Esophagus muscularis mucosa (tissue), 4 donors: ENCODE measurements around the gene DES. TPM values are rescaled to one million over a fixed set of nuclear protein-coding genes. Genes with fewer than 3 reads are reported as not detected.

Experiments
- DNase-seq: peaks from one replicate; pipeline ENCODE4 v3.0.0-alpha.2; 2017; ENCODE audit errors: extremely low spot score
- H3K27ac ChIP-seq, 4 donors: fragments of 200-600 bp; sonication (generic); replicated peaks in 1 of 4; 1 replicate in 3 of 4; 2 replicates in 1 of 4; pipeline ENCODE4 v1.5.1; 2016 to 2019; ENCODE audit warnings: mild to moderate bottlenecking in 1 of 4
- H3K27me3 ChIP-seq, 4 donors: fragments of 200-600 bp; sonication (generic); one replicate each; pipeline versions ENCODE4 v1.5.1 to v1.6.0; 2016 to 2019
- H3K36me3 ChIP-seq, 4 donors: fragments of 200-600 bp; sonication (generic); one replicate each; pipeline ENCODE4 v1.5.1; 2016 to 2019
- H3K4me1 ChIP-seq, 4 donors: fragments of 200-600 bp; sonication (generic); one replicate each; pipeline ENCODE4 v1.5.1; 2016 to 2019
- H3K4me3 ChIP-seq, 4 donors: fragments of 200-600 bp; sonication (generic); 1 replicate in 2 of 4; 2 replicates in 2 of 4; pipeline ENCODE4 v1.5.1; 2016 to 2019; ENCODE audit warnings: mild to moderate bottlenecking in 4 of 4, moderate library complexity in 1 of 4
- H3K9me3 ChIP-seq, 4 donors: fragments of 200-600 bp; sonication (generic); 1 replicate in 3 of 4; 2 replicates in 1 of 4; pipeline ENCODE4 v1.5.1; 2016 to 2019
- CTCF ChIP-seq, 3 experiments: fragments of 200-600 bp in 2 of 3; fragments of 450-650 bp in 1 of 3; sonication (generic) in 2 of 3; IDR thresholded peaks; one replicate each; pipeline ENCODE4 v1.5.1; 2017 to 2019; ENCODE audit warnings: antibody characterized with exemption in 3 of 3, mild to moderate bottlenecking in 2 of 3, moderate library complexity in 1 of 3
- EP300 ChIP-seq: sonication (generic); formaldehyde crosslinking; IDR thresholded peaks from one replicate; pipeline ENCODE4 v1.6.1; 2017; ENCODE audit warnings: antibody characterized with exemption
- POLR2A ChIP-seq: fragments of 450-650 bp; IDR thresholded peaks from one replicate; pipeline ENCODE4 v1.6.1; 2017; ENCODE audit warnings: antibody characterized with exemption, moderate library complexity, mild to moderate bottlenecking, low read depth
- POLR2AphosphoS5 ChIP-seq, 2 donors: sonication (generic); formaldehyde crosslinking; IDR thresholded peaks; one replicate each; pipeline ENCODE4 v1.6.1; 2017; ENCODE audit warnings: antibody characterized with exemption in 2 of 2
- WGBS: methylation state at CpG from one replicate; pipeline ENCODE4 v1.1.5; 2018; 5-methylcytosine and 5-hydroxymethylcytosine counted together
- intact Hi-C: fragments of 100-400 bp; cut with DNase I; formaldehyde crosslinking; loops from one replicate; pipeline ENCODE4 v1.15.1; 2023
- total RNA-seq, 4 donors: library from RNA; depleted of rRNA; stranded (reverse); fragments of >200 nt; gene quantifications; one replicate each; pipeline versions ENCODE4 v1.1.0 to v1.2.1, GENCODE V29; 2016

Gene DES
- total RNA-seq, 4 donors from 2014 or later: 19,781 to 23,770 (median 22,752) TPM

GRCh38 chr2:219447242-219448098 lies 29.3 kb downstream of the DES start:
- WGBS: 59% methylated on average over 19 of the region's 23 CpGs
- peak overlapping the region; percentile 94 to 99 (median 96) for H3K27ac ChIP-seq
- H3K27me3 ChIP-seq: peaks cover 0 to 49% (median 0%) of the 10 kb centered on the region in 4 donors
- peaks cover 0 to 9% (median 7%) of the 10 kb centered on the region in 4 donors for H3K36me3 ChIP-seq
- no peak for DNase-seq
- H3K4me1 ChIP-seq: peaks cover 29 to 100% (median 100%) of the 10 kb centered on the region in 4 donors
- peak in 1 of 2 donors; percentile 66 for TF ChIP-seq POLR2AphosphoS5 (IDR thresholded peaks at IDR 0.05)
- TF ChIP-seq CTCF (IDR thresholded peaks at IDR 0.05): no peak
- H3K9me3 ChIP-seq: no peaks in the 10 kb centered on the region
- peak overlapping the region; percentile 38 to 51 (median 44) for H3K4me3 ChIP-seq
- intact Hi-C loops: loop anchor here (5.0 kb wide), 1 partner anchor 40 kb away; no protein-coding TSS in a partner anchor

- 59% methylated on average over 27 of the region's 88 CpGs for WGBS
- Histone ChIP-seq H3K4me1 (peaks cover 32 to 100% (median 100%) of the 10 kb centered on the region in 4 donors), H3K27ac (peak overlapping the region; percentile 94 to 99 (median 96)), H3K36me3 (peaks cover 0 to 9% (median 7%) of the 10 kb centered on the region in 4 donors), H3K9me3 (no peaks in the 10 kb centered on the region), H3K4me3 (peak overlapping the region; percentile 38 to 51 (median 44)), H3K27me3 (peaks cover 0 to 42% (median 0%) of the 10 kb centered on the region in 4 donors)
- TF ChIP-seq POLR2A: no peak
- no peak for TF ChIP-seq EP300
- no peak for TF ChIP-seq POLR2AphosphoS5 (IDR thresholded peaks at IDR 0.05)
- no peak for TF ChIP-seq CTCF (IDR thresholded peaks at IDR 0.05)
- intact Hi-C loops: loop anchor here (5.0 kb wide), 1 partner anchor 41 kb away; no protein-coding TSS in a partner anchor
- no peak for DNase-seq
These were observed 30.1 kb downstream of the DES start for GRCh38 chr2:219448099-219448775.

- Histone ChIP-seq H3K9me3 (no peaks in the 10 kb centered on the region), H3K27me3 (peaks cover 0 to 36% (median 0%) of the 10 kb centered on the region in 4 donors), H3K36me3 (peaks cover 0 to 9% (median 7%) of the 10 kb centered on the region in 4 donors), H3K4me1 (peaks cover 34 to 100% (median 100%) of the 10 kb centered on the region in 4 donors), H3K4me3 (peak overlapping the region; percentile 38 to 51 (median 44)), H3K27ac (peak overlapping the region; percentile 94 to 99 (median 96))
- intact Hi-C loops: loop anchor here (5.0 kb wide), 1 partner anchor 42 kb away; no protein-coding TSS in a partner anchor
- WGBS: 31% methylated on average over 15 of the region's 51 CpGs
- DNase-seq: no peak
- TF ChIP-seq EP300 (no peak), POLR2A (no peak), CTCF (IDR thresholded peaks at IDR 0.05) (peak in 2 of 3 experiments; percentile 12 to 20), POLR2AphosphoS5 (IDR thresholded peaks at IDR 0.05) (peak; percentile 40 to 65)
These were observed 30.7 kb downstream of the DES start for GRCh38 chr2:219448776-219449341.

- H3K36me3 ChIP-seq: peaks cover 0 to 9% (median 7%) of the 10 kb centered on the region in 4 donors
- no peak for DNase-seq
- H3K9me3 ChIP-seq: no peaks in the 10 kb centered on the region
- peaks cover 35 to 100% (median 100%) of the 10 kb centered on the region in 4 donors for H3K4me1 ChIP-seq
- no peak for TF ChIP-seq EP300
- intact Hi-C loops: loop anchor here (5.0 kb wide), 1 partner anchor 42 kb away; no protein-coding TSS in a partner anchor
- 83% methylated on average over 4 of the region's 5 CpGs for WGBS
- H3K27me3 ChIP-seq: peaks cover 0 to 31% (median 0%) of the 10 kb centered on the region in 4 donors
- peak overlapping the region; percentile 38 to 51 (median 44) for H3K4me3 ChIP-seq
- H3K27ac ChIP-seq: peak overlapping the region; percentile 94 to 99 (median 96)
These were observed 31.4 kb downstream of the DES start for GRCh38 chr2:219449609-219450008.
